NCI-H82 (cell line): Measurements from ENCODE around the gene SUSD2.
"Not testable (repeated sequence)": the region's sequence is repeated elsewhere in the genome, so short reads cannot be mapped to it uniquely, and the experiment has no call there.

Experiments
- DNase-seq: peaks from one replicate; lab custom pipeline; 2025; lab: John Stamatoyannopoulos, UW

SUSD2 gene

GRCh38 chr22:24181088-24181995 lies at the start of gene SUSD2:
TSS of gene SUSD2 (plus strand) at chr22:24181487. CDS start at chr22:24181520, 33 bp downstream.
- DNase-seq = peak; percentile 86

GRCh38 chr22:24133187-24133965 lies 47.9 kb upstream of the SUSD2 start:
- DNase-seq = peak; percentile 19

- DNase-seq = no peak
Observed at GRCh38 chr22:24134090-24134846, 47.0 kb upstream of the SUSD2 start.

- not testable (repeated sequence) for DNase-seq
Observed at GRCh38 chr22:24136533-24136932, 44.8 kb upstream of the SUSD2 start.

- no peak for DNase-seq
Observed at GRCh38 chr22:24137595-24137994, 43.7 kb upstream of the SUSD2 start.

GRCh38 chr22:24138649-24139420 lies 42.5 kb upstream of the SUSD2 start:
- no peak for DNase-seq

GRCh38 chr22:24140357-24140756 lies 40.9 kb upstream of the SUSD2 start:
- DNase-seq = no peak

- no peak for DNase-seq
Observed at GRCh38 chr22:24141586-24141985, 39.7 kb upstream of the SUSD2 start.

GRCh38 chr22:24142241-24142640 lies 39.0 kb upstream of the SUSD2 start:
- DNase-seq = no peak

- DNase-seq = no peak
Observed at GRCh38 chr22:24142831-24143230, 38.5 kb upstream of the SUSD2 start.

GRCh38 chr22:24144056-24144777 lies 37.1 kb upstream of the SUSD2 start:
- DNase-seq = no peak

- DNase-seq = no peak
Observed at GRCh38 chr22:24144778-24145085, 36.6 kb upstream of the SUSD2 start.

GRCh38 chr22:24145446-24146193 lies 35.7 kb upstream of the SUSD2 start:
- DNase-seq = no peak

GRCh38 chr22:24146194-24146616 lies 35.1 kb upstream of the SUSD2 start:
- peak; percentile 31 for DNase-seq

- DNase-seq = peak; percentile 54
Observed at GRCh38 chr22:24146791-24147353, 34.4 kb upstream of the SUSD2 start.

GRCh38 chr22:24147666-24148065 lies 33.6 kb upstream of the SUSD2 start:
- no peak for DNase-seq

- no peak for DNase-seq
Observed at GRCh38 chr22:24148266-24149197, 32.8 kb upstream of the SUSD2 start.

GRCh38 chr22:24149198-24149590 lies 32.1 kb upstream of the SUSD2 start:
- no peak for DNase-seq

- no peak for DNase-seq
Observed at GRCh38 chr22:24153353-24153752, 27.9 kb upstream of the SUSD2 start.
